Measurements from ENCODE around the gene CD96. TPM values are rescaled to one million over a fixed set of nuclear protein-coding genes. Genes with fewer than 3 reads are reported as not detected.

Gene CD96
- total and polyA plus RNA-seq, 10 donors: 2.9 to 43.9 (median 24.1) TPM

DNA sequence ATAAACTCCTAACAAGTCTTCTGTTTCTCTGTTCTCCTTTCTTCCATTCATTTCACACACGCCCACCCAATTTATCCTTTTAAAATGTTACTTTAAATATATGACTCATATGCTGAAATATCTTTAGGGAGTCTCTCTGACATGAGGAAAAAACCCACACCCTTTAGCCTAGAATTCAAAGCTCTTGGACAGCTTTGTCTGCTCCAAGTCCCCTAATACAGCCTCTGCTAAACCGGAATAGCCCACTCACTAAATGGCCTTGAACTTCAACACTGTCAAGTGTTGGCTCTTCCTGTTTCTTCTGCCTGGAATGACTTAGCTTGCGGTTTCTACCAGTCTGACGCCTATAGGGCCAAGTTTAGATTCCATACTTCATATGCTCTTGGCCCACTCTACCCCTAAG lies 3.3 kb upstream of the CD96 start:
- Histone ChIP-seq H3K4me3 (no peak overlapping the region), H3K27me3 (replicated peaks in 1 of 7) (peaks cover 0 to 6% (median 0%) of the 10 kb centered on the region in 7 donors), H3K27ac (peak overlapping the region in 7 of 8 donors; percentile 9 to 73 (median 58)), H3K4me1 (peaks cover 25 to 60% (median 33%) of the 10 kb centered on the region in 6 donors), H3K36me3 (no peaks in the 10 kb centered on the region), H3K9me3 (no peaks in the 10 kb centered on the region)
- TF ChIP-seq POLR2AphosphoS5 (IDR thresholded peaks at IDR 0.05): peak in 1 of 3 donors; percentile 43
- TF ChIP-seq CTCF (IDR thresholded peaks at IDR 0.05 in 8 of 11, conservative IDR thresholded peaks at IDR 0.05 in 3 of 11): no peak
- DNase-seq: no peak
- 4 to 24% (median 11%) methylated on average over 4 of the region's 4 CpGs for WGBS, 5 donors
- intact Hi-C loops (cut with DNase I; ENCODE audit: low total_unique reads): no loop called here

- intact Hi-C loops (cut with DNase I; ENCODE audit: low total_unique reads): no loop called here
- Histone ChIP-seq H3K9me3 (no peaks in the 10 kb centered on the region), H3K36me3 (no peaks in the 10 kb centered on the region), H3K27ac (peak overlapping the region in 7 of 8 donors; percentile 9 to 73 (median 58)), H3K4me3 (peak overlapping the region in 4 of 8 donors; percentile 9 to 56 (median 12)), H3K27me3 (replicated peaks in 1 of 7) (peaks cover 0 to 6% (median 0%) of the 10 kb centered on the region in 7 donors), H3K4me1 (peaks cover 27 to 68% (median 34%) of the 10 kb centered on the region in 6 donors)
- peak; percentile 44 to 83 (median 71) for TF ChIP-seq CTCF (IDR thresholded peaks at IDR 0.05 in 8 of 11, conservative IDR thresholded peaks at IDR 0.05 in 3 of 11)
- TF ChIP-seq POLR2A (IDR thresholded peaks at IDR 0.05): no peak
- DNase-seq: peak; percentile 89
- WGBS, 5 donors: 12 to 20% (median 17%) methylated on average over 10 of the region's 10 CpGs
Observed at GRCh38 chr3:111539351-111540331, 2.4 kb upstream of the CD96 start.

- Histone ChIP-seq H3K36me3 (no peaks in the 10 kb centered on the region), H3K27me3 (replicated peaks in 1 of 7) (peaks cover 0 to 6% (median 0%) of the 10 kb centered on the region in 7 donors), H3K4me3 (no peak overlapping the region), H3K27ac (peak overlapping the region; percentile 39 to 90 (median 71)), H3K4me1 (peaks cover 35 to 85% (median 38%) of the 10 kb centered on the region in 6 donors), H3K9me3 (no peaks in the 10 kb centered on the region)
- DNase-seq: no peak
- 45 to 60% (median 46%) methylated on average over 3 of the region's 3 CpGs for WGBS, 5 donors
- intact Hi-C loops (cut with DNase I; ENCODE audit: low total_unique reads): no loop called here
- TF ChIP-seq CTCF (IDR thresholded peaks at IDR 0.05 in 8 of 11, conservative IDR thresholded peaks at IDR 0.05 in 3 of 11) (no peak), POLR2AphosphoS5 (IDR thresholded peaks at IDR 0.05) (no peak), POLR2A (IDR thresholded peaks at IDR 0.05) (no peak)
Observed at GRCh38 chr3:111541391-111541790, 606 bp upstream of the CD96 start.

Measured in spleen (tissue), 11 donors.